Keratinocyte (primary cell): Measurements from ENCODE around the gene UBE2E3.

Experiments used
- EZH2 ChIP-seq: IDR thresholded peaks from one replicate; pipeline ENCODE4 v1.6.1; 2012; ENCODE audit warnings: inconsistent platforms, mild to moderate bottlenecking, low read length, moderate library complexity
- TF ChIP-seq, protein P1 (sequence below), 3 experiments: IDR thresholded peaks in 1 of 3; conservative IDR thresholded peaks in 1 of 3; optimal IDR thresholded peaks in 1 of 3; 2 replicates in 2 of 3; 3 replicates in 1 of 3; pipeline versions ENCODE3 to v1.5.1; 2011; ENCODE audit warnings: low read length in 3 of 3, mild to moderate bottlenecking in 3 of 3, moderate library complexity in 2 of 3, control low read depth in 1 of 3, inconsistent platforms in 1 of 3; ENCODE audit not compliant: insufficient read depth in 2 of 3; ENCODE audit errors: extremely low read depth in 1 of 3

DNA sequence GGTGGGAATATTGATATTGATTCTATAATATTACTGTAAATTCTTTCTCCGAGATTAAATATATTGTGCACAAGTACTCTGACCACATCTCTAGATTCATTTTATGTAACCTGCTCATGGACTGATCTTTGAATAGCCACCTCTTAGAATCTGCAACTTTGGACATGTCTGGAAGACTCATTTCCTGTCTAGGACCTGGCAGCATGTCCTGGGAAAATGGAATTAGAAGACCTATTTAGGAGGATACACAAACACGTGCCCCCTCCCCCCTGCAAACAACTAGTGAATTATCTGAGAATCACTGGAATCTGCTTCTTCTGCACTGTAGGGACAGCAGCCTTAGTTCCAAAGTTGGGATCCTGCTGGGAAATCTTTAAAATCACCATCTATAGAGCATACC, 94.1 kb downstream of the UBE2E3 start:
- TF ChIP-seq EZH2 = no peak
- TF ChIP-seq, protein P1, sequence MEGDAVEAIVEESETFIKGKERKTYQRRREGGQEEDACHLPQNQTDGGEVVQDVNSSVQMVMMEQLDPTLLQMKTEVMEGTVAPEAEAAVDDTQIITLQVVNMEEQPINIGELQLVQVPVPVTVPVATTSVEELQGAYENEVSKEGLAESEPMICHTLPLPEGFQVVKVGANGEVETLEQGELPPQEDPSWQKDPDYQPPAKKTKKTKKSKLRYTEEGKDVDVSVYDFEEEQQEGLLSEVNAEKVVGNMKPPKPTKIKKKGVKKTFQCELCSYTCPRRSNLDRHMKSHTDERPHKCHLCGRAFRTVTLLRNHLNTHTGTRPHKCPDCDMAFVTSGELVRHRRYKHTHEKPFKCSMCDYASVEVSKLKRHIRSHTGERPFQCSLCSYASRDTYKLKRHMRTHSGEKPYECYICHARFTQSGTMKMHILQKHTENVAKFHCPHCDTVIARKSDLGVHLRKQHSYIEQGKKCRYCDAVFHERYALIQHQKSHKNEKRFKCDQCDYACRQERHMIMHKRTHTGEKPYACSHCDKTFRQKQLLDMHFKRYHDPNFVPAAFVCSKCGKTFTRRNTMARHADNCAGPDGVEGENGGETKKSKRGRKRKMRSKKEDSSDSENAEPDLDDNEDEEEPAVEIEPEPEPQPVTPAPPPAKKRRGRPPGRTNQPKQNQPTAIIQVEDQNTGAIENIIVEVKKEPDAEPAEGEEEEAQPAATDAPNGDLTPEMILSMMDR (optimal IDR thresholded peaks at IDR 0.05 in 1 of 3, IDR thresholded peaks at IDR 0.05 in 1 of 3, conservative IDR thresholded peaks at IDR 0.05 in 1 of 3; ENCODE audit: extremely low read depth in 1 of 3, insufficient read depth in 2 of 3, low read length in 3 of 3) = no peak
